Cortex of kidney (tissue), 1 donor: Measurements from ENCODE around the gene TNPO1.
"Not testable (repeated sequence)": the region's sequence is repeated elsewhere in the genome, so short reads cannot be mapped to it uniquely, and the experiment has no call there.

Experiments
- DNase-seq: peaks from one replicate; lab custom pipeline; 2025; lab: John Stamatoyannopoulos, UW

The TNPO1 gene

GRCh38 chr5:72854419-72854818 is 38.0 kb downstream of the TNPO1 start:
- DNase-seq = no peak

- DNase-seq = no peak
These were observed 39.4 kb downstream of the TNPO1 start for GRCh38 chr5:72855821-72856220.

GRCh38 chr5:72857396-72857795 is 40.9 kb downstream of the TNPO1 start:
- DNase-seq = no peak

GRCh38 chr5:72859127-72859526 is 42.7 kb downstream of the TNPO1 start:
- DNase-seq = no peak

GRCh38 chr5:72860499-72860898 is 44.0 kb downstream of the TNPO1 start:
- no peak for DNase-seq

GRCh38 chr5:72871366-72872024 is 55.0 kb downstream of the TNPO1 start:
- no peak for DNase-seq

GRCh38 chr5:72878854-72879253 is 62.4 kb downstream of the TNPO1 start:
- DNase-seq = no peak

GRCh38 chr5:72882989-72883388 is 66.5 kb downstream of the TNPO1 start:
- no peak for DNase-seq

- DNase-seq = no peak
These were observed 67.4 kb downstream of the TNPO1 start for GRCh38 chr5:72883850-72884249.

- DNase-seq = no peak
These were observed 68.4 kb downstream of the TNPO1 start for GRCh38 chr5:72884892-72885291.

- DNase-seq = no peak
These were observed 69.4 kb downstream of the TNPO1 start for GRCh38 chr5:72885824-72886223.

- DNase-seq = no peak
These were observed 72.1 kb downstream of the TNPO1 start for GRCh38 chr5:72888595-72888994.

GRCh38 chr5:72889324-72889723 is 72.9 kb downstream of the TNPO1 start:
- no peak for DNase-seq

GRCh38 chr5:72892846-72893245 is 76.4 kb downstream of the TNPO1 start:
- DNase-seq = no peak

GRCh38 chr5:72895758-72896157 is 79.3 kb downstream of the TNPO1 start:
- no peak for DNase-seq

- DNase-seq = no peak
These were observed 90.3 kb downstream of the TNPO1 start for GRCh38 chr5:72906806-72907205.

- DNase-seq = no peak
These were observed 92.2 kb downstream of the TNPO1 start for GRCh38 chr5:72908664-72909063.

- no peak for DNase-seq
These were observed 100.9 kb downstream of the TNPO1 start for GRCh38 chr5:72917371-72917776.

GRCh38 chr5:72920690-72921502 is 104.4 kb downstream of the TNPO1 start:
- DNase-seq = no peak

GRCh38 chr5:72921886-72922285 is 105.4 kb downstream of the TNPO1 start:
- no peak for DNase-seq

- DNase-seq = no peak
These were observed 106.0 kb downstream of the TNPO1 start for GRCh38 chr5:72922422-72922821.

GRCh38 chr5:72925336-72926010 is 109.0 kb downstream of the TNPO1 start:
- DNase-seq = no peak

- not testable (repeated sequence) for DNase-seq
These were observed 116.2 kb downstream of the TNPO1 start for GRCh38 chr5:72932686-72933085.
